Loucy (cell line): Measurements from ENCODE around the gene SUPT16H.

Source experiments
- CTCF ChIP-seq: fragments of 200-600 bp; sonication (generic); conservative IDR thresholded peaks from 2 replicates; pipeline ENCODE4 v1.5.1; 2014; ENCODE audit warnings: mild to moderate bottlenecking, antibody characterized with exemption, low read length
- EZH2phosphoT487 ChIP-seq: fragments of 200-600 bp; IDR thresholded peaks from 2 replicates; pipeline ENCODE4 v1.6.1; 2018; ENCODE audit warnings: antibody characterized with exemption, mild to moderate bottlenecking, moderate library complexity, borderline replicate concordance

- TF ChIP-seq CTCF (no peak), EZH2phosphoT487 (no peak)
Observed at GRCh38 chr14:21302013-21302835, 81.6 kb downstream of the SUPT16H start.
